Measurements from ENCODE around the gene DCTN4. TPM values are rescaled to one million over a fixed set of nuclear protein-coding genes. Genes with fewer than 3 reads are reported as not detected.

Gene DCTN4
- total RNA-seq, 1 experiment from 2014 or later = 51.9 TPM

DNA sequence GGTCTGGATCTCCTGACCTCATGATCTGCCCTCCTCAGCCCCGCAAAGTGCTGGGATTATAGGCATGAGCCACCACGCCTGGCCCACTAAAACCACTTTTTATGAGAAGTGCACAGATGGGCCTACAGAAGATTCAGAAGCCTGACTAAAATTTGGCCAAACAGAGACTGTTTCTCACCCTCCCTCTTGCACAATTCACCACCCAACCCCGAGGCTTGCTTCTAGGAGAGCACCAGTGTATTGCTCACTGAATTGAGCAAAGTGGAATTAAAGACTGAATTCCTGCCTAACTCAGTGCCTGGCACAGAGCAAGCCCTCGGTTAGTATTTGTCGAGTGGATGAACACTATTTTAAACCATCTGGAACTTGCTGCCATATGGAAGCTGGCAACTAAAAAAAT lies 3.4 kb upstream of the DCTN4 start:
- CTCF ChIA-PET = interaction anchor here (0.5 kb wide), 1 partner anchor 21 kb away, joined by 4 read pairs; no protein-coding TSS in a partner anchor
- no TSS peak for BruUV-seq (replicated peaks)
- Mint-ChIP-seq H3K4me3 (ENCODE audit: low read depth, unreplicated experiment) (no peak overlapping the region), H3K36me3 (ENCODE audit: insufficient read depth, unreplicated experiment) (peaks cover 4% of the 10 kb centered on the region), H3K27me3 (ENCODE audit: unreplicated experiment) (peaks cover 15% of the 10 kb centered on the region), H3K9me3 (ENCODE audit: low read depth, unreplicated experiment) (peaks cover 6% of the 10 kb centered on the region), H3K27ac (ENCODE audit: unreplicated experiment) (no peak overlapping the region), H3K4me1 (ENCODE audit: low read depth, unreplicated experiment) (peaks cover 5% of the 10 kb centered on the region)
- intact Hi-C loops (cut with micrococcal nuclease; ENCODE audit: unreplicated experiment) = no loop called here
- TF ChIP-seq, protein P1, sequence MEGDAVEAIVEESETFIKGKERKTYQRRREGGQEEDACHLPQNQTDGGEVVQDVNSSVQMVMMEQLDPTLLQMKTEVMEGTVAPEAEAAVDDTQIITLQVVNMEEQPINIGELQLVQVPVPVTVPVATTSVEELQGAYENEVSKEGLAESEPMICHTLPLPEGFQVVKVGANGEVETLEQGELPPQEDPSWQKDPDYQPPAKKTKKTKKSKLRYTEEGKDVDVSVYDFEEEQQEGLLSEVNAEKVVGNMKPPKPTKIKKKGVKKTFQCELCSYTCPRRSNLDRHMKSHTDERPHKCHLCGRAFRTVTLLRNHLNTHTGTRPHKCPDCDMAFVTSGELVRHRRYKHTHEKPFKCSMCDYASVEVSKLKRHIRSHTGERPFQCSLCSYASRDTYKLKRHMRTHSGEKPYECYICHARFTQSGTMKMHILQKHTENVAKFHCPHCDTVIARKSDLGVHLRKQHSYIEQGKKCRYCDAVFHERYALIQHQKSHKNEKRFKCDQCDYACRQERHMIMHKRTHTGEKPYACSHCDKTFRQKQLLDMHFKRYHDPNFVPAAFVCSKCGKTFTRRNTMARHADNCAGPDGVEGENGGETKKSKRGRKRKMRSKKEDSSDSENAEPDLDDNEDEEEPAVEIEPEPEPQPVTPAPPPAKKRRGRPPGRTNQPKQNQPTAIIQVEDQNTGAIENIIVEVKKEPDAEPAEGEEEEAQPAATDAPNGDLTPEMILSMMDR (IDR thresholded peaks at IDR 0.05; ENCODE audit: unreplicated experiment) = no peak
- DNase-seq = no peak

DNA sequence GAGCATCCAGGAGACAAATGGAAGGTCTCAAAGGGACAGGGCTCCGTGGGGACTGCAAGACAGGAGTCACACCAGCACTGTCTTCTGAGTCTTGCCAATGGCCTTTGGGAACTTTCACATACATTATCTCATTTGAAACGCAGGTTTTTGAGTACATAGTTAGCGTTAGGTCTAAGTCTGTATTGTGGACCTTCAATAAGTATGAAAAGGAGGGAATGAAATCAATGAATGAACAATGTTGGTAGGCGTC lies 442 bp upstream of the DCTN4 start:
- DNase-seq = no peak
- H3K4me3 Mint-ChIP-seq (ENCODE audit: low read depth, unreplicated experiment) = no peak overlapping the region
- BruUV-seq (replicated peaks) = TSS peak; percentile 83
- H3K36me3 Mint-ChIP-seq (ENCODE audit: insufficient read depth, unreplicated experiment) = peaks cover 28% of the 10 kb centered on the region
- intact Hi-C loops (cut with micrococcal nuclease; ENCODE audit: unreplicated experiment) = no loop called here
- no peaks in the 10 kb centered on the region for H3K9me3 Mint-ChIP-seq (ENCODE audit: low read depth, unreplicated experiment)
- TF ChIP-seq, protein P1 (IDR thresholded peaks at IDR 0.05; ENCODE audit: unreplicated experiment) = no peak
- peaks cover 10% of the 10 kb centered on the region for H3K4me1 Mint-ChIP-seq (ENCODE audit: low read depth, unreplicated experiment)
- CTCF ChIA-PET = interaction anchor here (1.1 to 1.4 kb wide), 5 partner anchors 19 to 199 kb away, joined by 3 to 7 read pairs (median 5); partner anchors contain the start of genes RBM22 and SMIM3
- peaks cover 10% of the 10 kb centered on the region for H3K27me3 Mint-ChIP-seq (ENCODE audit: unreplicated experiment)
- no peak overlapping the region for H3K27ac Mint-ChIP-seq (ENCODE audit: unreplicated experiment)

- H3K9me3 Mint-ChIP-seq (ENCODE audit: low read depth, unreplicated experiment) = no peaks in the 10 kb centered on the region
- H3K36me3 Mint-ChIP-seq (ENCODE audit: insufficient read depth, unreplicated experiment) = peaks cover 38% of the 10 kb centered on the region
- TSS peak; percentile 70 for BruUV-seq (replicated peaks)
- no peak overlapping the region for H3K4me3 Mint-ChIP-seq (ENCODE audit: low read depth, unreplicated experiment)
- H3K27ac Mint-ChIP-seq (ENCODE audit: unreplicated experiment) = no peak overlapping the region
- intact Hi-C loops (cut with micrococcal nuclease; ENCODE audit: unreplicated experiment) = no loop called here
- peaks cover 10% of the 10 kb centered on the region for H3K4me1 Mint-ChIP-seq (ENCODE audit: low read depth, unreplicated experiment)
- DNase-seq = no peak
- peaks cover 10% of the 10 kb centered on the region for H3K27me3 Mint-ChIP-seq (ENCODE audit: unreplicated experiment)
- CTCF ChIA-PET = interaction anchor here (0.6 to 1.4 kb wide), 7 partner anchors 20 to 1742 kb away, joined by 3 to 7 read pairs (median 4); partner anchors contain the start of genes RBM22 and SMIM3
- TF ChIP-seq, protein P1 (IDR thresholded peaks at IDR 0.05; ENCODE audit: unreplicated experiment) = no peak
These were observed 650 bp downstream of the DCTN4 start for GRCh38 chr5:150758203-150758530.

- Mint-ChIP-seq H3K9me3 (ENCODE audit: low read depth, unreplicated experiment) (no peaks in the 10 kb centered on the region), H3K4me1 (ENCODE audit: low read depth, unreplicated experiment) (peaks cover 10% of the 10 kb centered on the region), H3K4me3 (ENCODE audit: low read depth, unreplicated experiment) (no peak overlapping the region), H3K36me3 (ENCODE audit: insufficient read depth, unreplicated experiment) (peaks cover 47% of the 10 kb centered on the region), H3K27me3 (ENCODE audit: unreplicated experiment) (peaks cover 1% of the 10 kb centered on the region), H3K27ac (ENCODE audit: unreplicated experiment) (no peak overlapping the region)
- no peak for DNase-seq
- CTCF ChIA-PET = interaction anchor here (1.1 to 1.2 kb wide), 2 partner anchors 20 to 56 kb away, joined by 3 to 4 read pairs; partner anchors contain the start of gene RBM22
- intact Hi-C loops (cut with micrococcal nuclease; ENCODE audit: unreplicated experiment) = no loop called here
- no TSS peak for BruUV-seq (replicated peaks)
- TF ChIP-seq, protein P1 (IDR thresholded peaks at IDR 0.05; ENCODE audit: unreplicated experiment) = no peak
These were observed 1.6 kb downstream of the DCTN4 start for GRCh38 chr5:150757087-150757649.
